ENCODE data around the gene BLTP2. TPM values are rescaled to one million over a fixed set of nuclear protein-coding genes. Genes with fewer than 3 reads are reported as not detected.

The BLTP2 gene
- total RNA-seq, 2 experiments from 2014 or later = 137 to 140 TPM

- no peaks in the 10 kb centered on the region for H3K4me1 Mint-ChIP-seq (ENCODE audit: low read depth)
- no peaks in the 10 kb centered on the region for H3K27me3 Mint-ChIP-seq
- no peak for TF ChIP-seq CTCF (IDR thresholded peaks at IDR 0.05)
- intact Hi-C loops (cut with micrococcal nuclease) = no loop called here
- DNase-seq (no peak), ATAC-seq (no peak)
- POLR2A ChIA-PET = interaction anchor here (0.8 to 1.1 kb wide), 3 partner anchors 15 to 35 kb away, joined by 3 read pairs; no protein-coding TSS in a partner anchor
- CTCF ChIA-PET = interaction anchor here (1.0 to 6.9 kb wide), 6 partner anchors 13 to 51 kb away, joined by 3 to 66 read pairs (median 4); partner anchors contain the start of gene BLTP2
- H3K9me3 Mint-ChIP-seq = no peaks in the 10 kb centered on the region
- peaks cover 65% of the 10 kb centered on the region for H3K36me3 Mint-ChIP-seq (ENCODE audit: low read depth)
- H3K27ac Mint-ChIP-seq = no peak overlapping the region
- no peak overlapping the region for H3K4me3 Mint-ChIP-seq
These were observed 30.5 kb upstream of the BLTP2 start for GRCh38 chr17:28675490-28675889.

GRCh38 chr17:28669918-28670317, 25.0 kb upstream of the BLTP2 start:
- CTCF ChIA-PET = interaction anchor here (1.8 to 2.0 kb wide), 2 partner anchors 23 to 57 kb away, joined by 5 to 17 read pairs; no protein-coding TSS in a partner anchor
- Mint-ChIP-seq H3K36me3 (ENCODE audit: low read depth) (peaks cover 47% of the 10 kb centered on the region), H3K27ac (no peak overlapping the region), H3K4me1 (ENCODE audit: low read depth) (peaks cover 17% of the 10 kb centered on the region), H3K9me3 (no peaks in the 10 kb centered on the region), H3K27me3 (no peaks in the 10 kb centered on the region), H3K4me3 (no peak overlapping the region)
- no peak for DNase-seq
- no peak for TF ChIP-seq CTCF (IDR thresholded peaks at IDR 0.05)
- no peak for ATAC-seq
- POLR2A ChIA-PET = no interaction called here
- intact Hi-C loops (cut with micrococcal nuclease) = no loop called here

GRCh38 chr17:28667870-28668269, 22.9 kb upstream of the BLTP2 start:
- CTCF ChIA-PET = interaction anchor here (1.3 to 2.0 kb wide), 3 partner anchors 14 to 55 kb away, joined by 3 to 5 read pairs (median 3); no protein-coding TSS in a partner anchor
- H3K9me3 Mint-ChIP-seq = no peaks in the 10 kb centered on the region
- H3K27me3 Mint-ChIP-seq = no peaks in the 10 kb centered on the region
- peaks cover 35% of the 10 kb centered on the region for H3K4me1 Mint-ChIP-seq (ENCODE audit: low read depth)
- POLR2A ChIA-PET = interaction anchor here (0.6 to 1.1 kb wide), 4 partner anchors 14 to 91 kb away, joined by 3 read pairs; partner anchors contain the start of gene ALDOC
- no peak overlapping the region for H3K27ac Mint-ChIP-seq
- peaks cover 43% of the 10 kb centered on the region for H3K36me3 Mint-ChIP-seq (ENCODE audit: low read depth)
- no peak overlapping the region for H3K4me3 Mint-ChIP-seq
- ATAC-seq = no peak
- intact Hi-C loops (cut with micrococcal nuclease) = no loop called here
- no peak for DNase-seq
- no peak for TF ChIP-seq CTCF (IDR thresholded peaks at IDR 0.05)

GRCh38 chr17:28665994-28666393, 21.0 kb upstream of the BLTP2 start:
- Mint-ChIP-seq H3K27ac (peak overlapping the region; percentile 2), H3K4me3 (no peak overlapping the region), H3K4me1 (ENCODE audit: low read depth) (peaks cover 37% of the 10 kb centered on the region), H3K27me3 (no peaks in the 10 kb centered on the region), H3K36me3 (ENCODE audit: low read depth) (peaks cover 33% of the 10 kb centered on the region), H3K9me3 (no peaks in the 10 kb centered on the region)
- no peak for ATAC-seq
- intact Hi-C loops (cut with micrococcal nuclease) = no loop called here
- TF ChIP-seq CTCF (IDR thresholded peaks at IDR 0.05) = no peak
- DNase-seq = no peak
- CTCF ChIA-PET = interaction anchor here (0.7 to 1.2 kb wide), 2 partner anchors 15 to 19 kb away, joined by 3 to 5 read pairs; no protein-coding TSS in a partner anchor
- POLR2A ChIA-PET = no interaction called here

GRCh38 chr17:28663723-28664122, 18.8 kb upstream of the BLTP2 start:
- Mint-ChIP-seq H3K27ac (peak overlapping the region; percentile 100), H3K9me3 (no peaks in the 10 kb centered on the region), H3K4me1 (ENCODE audit: low read depth) (peaks cover 50% of the 10 kb centered on the region), H3K4me3 (peak overlapping the region; percentile 97), H3K36me3 (ENCODE audit: low read depth) (peaks cover 39% of the 10 kb centered on the region), H3K27me3 (no peaks in the 10 kb centered on the region)
- POLR2A ChIA-PET = interaction anchor here (1.8 to 4.0 kb wide), 3 partner anchors 19 to 61 kb away, joined by 8 to 60 read pairs (median 13); partner anchors contain the start of genes BLTP2 and RPL23A
- no peak for TF ChIP-seq CTCF (IDR thresholded peaks at IDR 0.05)
- no peak for ATAC-seq
- no peak for DNase-seq
- intact Hi-C loops (cut with micrococcal nuclease) = no loop called here
- CTCF ChIA-PET = interaction anchor here (4.5 kb wide), 1 partner anchor 19 kb away, joined by 83 read pairs; the partner anchor contains the start of gene BLTP2

Measured in activated CD8-positive, alpha-beta T cell treated with anti-CD3 and anti-CD28 coated beads for 36 hours (primary cell).